AG09319 (cell line): ENCODE data around the gene KRT77.
"Not testable (repeated sequence)": the region's sequence is repeated elsewhere in the genome, so short reads cannot be mapped to it uniquely, and the experiment has no call there.

Experiments used
- DNase-seq: peaks from one replicate; pipeline ENCODE4 v3.0.0-alpha.2; 2010; ENCODE audit warnings: low read depth; ENCODE audit errors: extremely low read depth
- TF ChIP-seq, protein P1 (sequence below): IDR thresholded peaks from 2 replicates; pipeline ENCODE4 v1.5.1; 2011; ENCODE audit warnings: low read depth, mild to moderate bottlenecking, inconsistent platforms, low read length, moderate library complexity

KRT77 gene

GRCh38 chr12:52703424-52703823 is at the start of gene KRT77:
Gene KRT77 (minus strand): TSS chr12:52703524. CDS start chr12:52703434, 90 bp downstream.
- no peak for DNase-seq
- TF ChIP-seq, protein P1, sequence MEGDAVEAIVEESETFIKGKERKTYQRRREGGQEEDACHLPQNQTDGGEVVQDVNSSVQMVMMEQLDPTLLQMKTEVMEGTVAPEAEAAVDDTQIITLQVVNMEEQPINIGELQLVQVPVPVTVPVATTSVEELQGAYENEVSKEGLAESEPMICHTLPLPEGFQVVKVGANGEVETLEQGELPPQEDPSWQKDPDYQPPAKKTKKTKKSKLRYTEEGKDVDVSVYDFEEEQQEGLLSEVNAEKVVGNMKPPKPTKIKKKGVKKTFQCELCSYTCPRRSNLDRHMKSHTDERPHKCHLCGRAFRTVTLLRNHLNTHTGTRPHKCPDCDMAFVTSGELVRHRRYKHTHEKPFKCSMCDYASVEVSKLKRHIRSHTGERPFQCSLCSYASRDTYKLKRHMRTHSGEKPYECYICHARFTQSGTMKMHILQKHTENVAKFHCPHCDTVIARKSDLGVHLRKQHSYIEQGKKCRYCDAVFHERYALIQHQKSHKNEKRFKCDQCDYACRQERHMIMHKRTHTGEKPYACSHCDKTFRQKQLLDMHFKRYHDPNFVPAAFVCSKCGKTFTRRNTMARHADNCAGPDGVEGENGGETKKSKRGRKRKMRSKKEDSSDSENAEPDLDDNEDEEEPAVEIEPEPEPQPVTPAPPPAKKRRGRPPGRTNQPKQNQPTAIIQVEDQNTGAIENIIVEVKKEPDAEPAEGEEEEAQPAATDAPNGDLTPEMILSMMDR, result no peak

DNA sequence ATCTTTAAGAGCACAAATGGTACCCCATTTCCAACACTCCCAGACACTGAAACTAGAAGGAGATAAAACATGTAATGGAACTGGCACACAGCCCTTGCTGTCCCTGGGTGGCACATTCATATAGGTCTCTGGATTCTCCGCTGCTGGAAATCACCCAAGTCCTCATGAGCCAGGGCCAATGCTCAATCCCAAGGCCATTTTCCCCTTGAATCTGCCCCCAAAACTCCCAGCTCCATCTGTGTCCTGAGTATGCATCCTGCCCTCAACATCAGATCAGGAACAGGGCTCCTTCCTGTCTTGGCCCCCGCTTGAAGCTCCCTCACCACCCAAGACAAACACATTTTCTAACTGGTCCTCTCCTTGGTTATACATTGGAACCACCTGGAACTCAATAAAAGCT is 49.2 kb upstream of the KRT77 start:
- no peak for DNase-seq
- TF ChIP-seq, protein P1, result no peak

DNA sequence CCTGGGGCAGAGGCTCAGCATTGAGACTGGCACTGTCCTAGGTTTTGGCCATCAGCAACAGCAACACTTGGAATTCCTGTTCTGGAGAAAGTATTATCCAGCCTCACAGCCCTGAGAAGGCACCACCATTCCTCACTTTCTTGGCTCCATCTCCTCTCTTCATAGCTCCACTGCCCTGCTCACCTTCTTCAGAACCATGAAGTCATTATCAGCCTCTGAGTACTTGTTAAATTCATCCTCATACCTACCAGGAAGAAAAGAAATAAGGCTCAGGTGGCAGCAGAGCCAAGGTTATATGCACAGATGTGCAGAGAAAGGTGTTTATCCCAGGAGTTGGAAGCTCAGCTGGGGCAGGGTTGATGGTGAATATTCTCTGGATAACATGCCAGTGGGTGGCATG is 48.5 kb upstream of the KRT77 start:
- TF ChIP-seq, protein P1, result no peak
- DNase-seq, result no peak

DNA sequence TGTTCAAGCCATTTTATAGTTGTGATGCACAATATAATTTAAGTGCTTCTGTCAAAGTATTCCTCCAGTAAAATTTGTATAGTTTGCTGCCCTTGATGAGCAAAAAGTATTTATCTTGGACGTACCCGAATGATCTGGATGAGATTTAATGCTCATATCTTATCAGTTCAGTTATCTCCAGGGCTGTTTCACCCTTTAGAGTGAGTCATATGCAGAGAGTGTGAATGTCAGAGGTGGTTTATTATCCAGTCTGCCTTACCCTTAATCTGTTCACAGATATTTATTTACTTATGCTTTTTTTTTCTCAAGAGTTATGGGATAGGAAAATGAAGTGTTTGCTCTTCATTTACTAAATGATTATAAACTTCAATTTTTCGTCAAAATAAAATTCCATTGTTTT is 47.2 kb upstream of the KRT77 start:
- not testable (repeated sequence) for DNase-seq

GRCh38 chr12:52749827-52750226 is 46.5 kb upstream of the KRT77 start:
- TF ChIP-seq, protein P1, result no peak
- DNase-seq, result no peak

GRCh38 chr12:52748578-52748977 is 45.3 kb upstream of the KRT77 start:
- TF ChIP-seq, protein P1, result no peak
- no peak for DNase-seq

DNA sequence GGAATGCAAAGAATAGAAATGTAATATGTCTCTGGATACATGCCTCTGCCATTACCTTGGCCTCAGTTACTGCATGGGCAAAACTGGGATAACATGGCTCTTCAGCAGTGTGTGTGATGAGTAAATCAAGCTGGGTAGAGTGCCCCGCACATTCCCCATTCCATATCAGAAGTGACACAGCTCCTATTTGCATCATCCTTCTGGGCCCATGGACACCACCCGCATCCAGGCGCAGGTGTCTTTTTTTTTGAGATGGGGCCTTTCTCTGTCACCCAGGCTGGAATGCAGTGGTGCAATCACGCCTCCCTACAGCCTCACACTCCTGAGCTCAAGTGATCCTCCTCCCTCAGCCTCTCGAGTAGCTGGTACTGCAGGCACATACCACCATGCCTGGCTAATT is 42.2 kb upstream of the KRT77 start:
- DNase-seq, result no peak
- TF ChIP-seq, protein P1, result no peak

DNA sequence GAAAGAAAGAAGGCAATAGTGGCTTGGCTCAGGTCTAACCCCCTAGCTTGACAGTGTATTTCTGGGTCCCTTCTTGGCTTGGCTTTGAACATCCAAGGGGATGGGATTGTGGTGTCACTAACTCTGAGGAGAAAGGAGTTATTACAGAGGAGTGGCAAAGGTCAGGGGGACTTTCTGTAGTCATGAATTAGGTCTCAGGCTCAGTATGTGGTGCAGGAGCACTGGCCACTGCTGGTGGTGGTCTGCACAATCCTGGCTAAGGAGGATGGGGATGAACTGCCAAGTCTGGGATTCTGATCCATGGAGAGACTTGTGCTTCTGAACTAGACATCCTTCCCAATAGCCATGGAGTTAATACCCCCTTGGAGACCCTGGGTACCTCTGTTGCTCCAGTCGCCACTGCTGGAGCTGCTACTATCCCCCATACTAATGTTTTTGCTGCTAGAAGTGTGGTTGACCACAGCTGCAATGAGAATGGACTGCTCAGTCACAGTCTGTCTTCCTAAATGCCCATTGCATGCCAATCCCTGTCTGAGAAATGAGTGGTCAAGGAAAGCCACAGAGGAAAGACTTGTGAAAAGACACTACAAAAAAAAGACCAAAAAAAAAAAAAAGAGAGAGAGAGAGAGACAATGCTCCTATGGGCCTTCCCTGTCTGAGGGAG is 41.3 kb upstream of the KRT77 start:
- no peak for DNase-seq
- TF ChIP-seq, protein P1, result no peak
